ENCODE measurements around the gene EIF3A. TPM values are rescaled to one million over a fixed set of nuclear protein-coding genes. Genes with fewer than 3 reads are reported as not detected.

EIF3A gene
- total and polyA plus RNA-seq, 7 experiments from 2014 or later: 40.5 to 137 (median 90.9) TPM

DNA sequence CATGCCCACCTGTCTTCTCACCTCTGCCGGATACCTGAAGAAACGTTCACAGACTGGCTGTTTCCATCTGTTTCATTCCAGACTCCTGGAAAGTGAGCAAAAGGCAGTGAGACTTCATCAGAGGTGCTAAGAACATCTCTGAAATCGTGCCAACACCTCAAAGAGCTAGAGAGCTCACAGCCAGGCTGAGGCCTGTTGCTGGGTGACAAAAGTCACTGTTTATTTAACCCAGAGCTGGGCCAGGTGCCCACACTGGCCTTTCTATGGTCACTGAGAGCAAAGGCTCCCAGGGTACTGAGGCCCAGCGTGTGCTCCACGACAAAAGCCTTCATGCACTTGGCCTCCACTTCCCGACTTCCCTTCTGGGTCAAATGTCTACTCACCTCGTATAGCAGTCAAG lies 54.8 kb downstream of the EIF3A start:
- Histone ChIP-seq H3K27ac (ENCODE audit: low read depth, low read length) (no peak overlapping the region), H3K36me3 (ENCODE audit: control insufficient read depth in 2 of 3, insufficient read depth in 3 of 3, low read length in 3 of 3) (no peaks in the 10 kb centered on the region), H3K4me1 (ENCODE audit: control insufficient read depth in 2 of 2, insufficient read depth in 2 of 2, low read length in 2 of 2) (no peaks in the 10 kb centered on the region), H3K9me3 (ENCODE audit: control insufficient read depth in 2 of 3, low read length in 3 of 3) (no peaks in the 10 kb centered on the region), H3K27me3 (ENCODE audit: control insufficient read depth in 2 of 2, insufficient read depth in 2 of 2, low read length in 2 of 2) (no peaks in the 10 kb centered on the region), H3K4me3 (ENCODE audit: low read length) (no peak overlapping the region)
- Mint-ChIP-seq H3K4me1 (peaks cover 0 to 8% (median 5%) of the 10 kb centered on the region in 7 donors), H3K4me3 (no peak overlapping the region), H3K27ac (no peak overlapping the region), H3K27me3 (peaks cover 0 to 18% (median 0%) of the 10 kb centered on the region in 5 donors), H3K36me3 (no peaks in the 10 kb centered on the region), H3K9me3 (peaks cover 0 to 1% (median 0%) of the 10 kb centered on the region in 11 donors)
- POLR2A ChIA-PET: no interaction called here
- CTCF ChIA-PET: no interaction called here
- ATAC-seq: no peak
- no peak for DNase-seq
- intact Hi-C loops (cut with micrococcal nuclease): loop anchor here in 1 of 2 donors (5.0 kb wide), 1 partner anchor 458 kb away; no protein-coding TSS in a partner anchor

DNA sequence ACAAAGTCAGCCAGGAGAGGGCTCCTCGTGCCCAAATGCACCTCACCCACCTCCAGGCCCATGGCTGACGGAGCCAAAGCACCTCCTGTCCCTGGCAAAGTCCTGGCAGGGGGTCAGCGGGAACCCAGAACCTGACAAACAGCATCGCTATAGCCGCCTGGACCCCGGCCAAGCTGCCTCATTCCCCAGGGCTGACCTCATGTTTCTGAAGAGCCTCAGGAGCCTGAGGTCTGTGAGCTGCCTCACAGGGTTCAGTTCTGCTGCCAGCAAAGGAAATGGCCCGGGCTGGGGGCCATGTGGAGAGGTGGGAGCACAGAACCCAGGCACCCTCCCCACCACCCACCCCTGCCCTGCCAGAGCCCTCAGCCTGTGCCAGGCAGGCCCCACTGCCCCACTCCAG lies 55.3 kb downstream of the EIF3A start:
- peaks cover 0 to 6% (median 5%) of the 10 kb centered on the region in 7 donors for H3K4me1 Mint-ChIP-seq
- no peak for DNase-seq
- no peaks in the 10 kb centered on the region for H3K27me3 ChIP-seq (ENCODE audit: control insufficient read depth in 2 of 2, insufficient read depth in 2 of 2, low read length in 2 of 2)
- peaks cover 0 to 22% (median 0%) of the 10 kb centered on the region in 5 donors for H3K27me3 Mint-ChIP-seq
- no peaks in the 10 kb centered on the region for H3K36me3 ChIP-seq (ENCODE audit: control insufficient read depth in 2 of 3, insufficient read depth in 3 of 3, low read length in 3 of 3)
- intact Hi-C loops (cut with micrococcal nuclease): loop anchor here in 1 of 2 donors (5.0 kb wide), 1 partner anchor 458 kb away; no protein-coding TSS in a partner anchor
- no peak overlapping the region for H3K4me3 ChIP-seq (ENCODE audit: low read length)
- CTCF ChIA-PET: no interaction called here
- no peak overlapping the region for H3K27ac Mint-ChIP-seq
- peaks cover 0 to 1% (median 0%) of the 10 kb centered on the region in 11 donors for H3K9me3 Mint-ChIP-seq
- no peaks in the 10 kb centered on the region for H3K9me3 ChIP-seq (ENCODE audit: control insufficient read depth in 2 of 3, low read length in 3 of 3)
- H3K27ac ChIP-seq (ENCODE audit: low read depth, low read length): no peak overlapping the region
- no peak for ATAC-seq
- POLR2A ChIA-PET: no interaction called here
- H3K4me1 ChIP-seq (ENCODE audit: control insufficient read depth in 2 of 2, insufficient read depth in 2 of 2, low read length in 2 of 2): no peaks in the 10 kb centered on the region
- no peak overlapping the region for H3K4me3 Mint-ChIP-seq
- no peaks in the 10 kb centered on the region for H3K36me3 Mint-ChIP-seq

DNA sequence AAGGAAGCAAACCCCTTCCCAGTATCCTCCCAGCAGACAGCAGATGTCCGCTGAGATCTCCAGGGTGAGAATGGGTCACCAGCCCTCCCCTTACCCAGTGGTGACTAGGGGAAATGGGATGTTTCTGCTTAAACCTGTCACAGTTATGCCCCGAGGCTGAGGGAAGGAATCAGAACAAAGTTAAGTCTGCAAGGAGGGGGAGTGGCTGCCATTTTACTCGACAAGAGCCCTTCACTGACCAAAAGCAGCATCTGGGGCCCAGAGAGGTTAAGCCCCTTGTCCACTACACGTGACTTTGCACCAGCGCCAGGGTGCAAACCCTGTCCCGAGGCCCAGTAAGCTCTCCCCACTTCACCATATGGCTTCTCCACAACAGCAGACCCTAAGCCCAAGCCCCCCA lies 55.7 kb downstream of the EIF3A start:
- H3K27ac Mint-ChIP-seq: no peak overlapping the region

DNA sequence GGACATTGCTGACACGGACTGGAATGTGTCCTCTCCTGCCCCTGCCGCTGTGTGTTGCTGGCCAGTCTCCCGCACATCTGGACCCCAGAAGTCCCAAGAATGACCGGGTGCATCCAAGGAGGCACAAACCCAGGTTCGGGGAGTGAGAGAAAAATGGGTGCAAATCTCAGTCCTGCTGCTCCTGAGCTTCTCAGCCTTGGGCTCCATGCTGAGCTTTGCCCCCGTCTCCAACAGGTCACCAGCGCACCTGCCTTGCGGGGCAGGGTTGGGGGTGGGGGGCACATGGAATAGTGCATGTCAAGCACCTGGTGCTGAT lies 57.1 kb downstream of the EIF3A start:
- Histone ChIP-seq H3K27ac (ENCODE audit: low read depth, low read length) (no peak overlapping the region), H3K27me3 (ENCODE audit: control insufficient read depth in 2 of 2, insufficient read depth in 2 of 2, low read length in 2 of 2) (no peaks in the 10 kb centered on the region), H3K4me1 (ENCODE audit: control insufficient read depth in 2 of 2, insufficient read depth in 2 of 2, low read length in 2 of 2) (no peaks in the 10 kb centered on the region), H3K4me3 (ENCODE audit: low read length) (no peak overlapping the region), H3K9me3 (ENCODE audit: control insufficient read depth in 2 of 3, low read length in 3 of 3) (no peaks in the 10 kb centered on the region), H3K36me3 (ENCODE audit: control insufficient read depth in 2 of 3, insufficient read depth in 3 of 3, low read length in 3 of 3) (no peaks in the 10 kb centered on the region)
- H3K27me3 Mint-ChIP-seq: peaks cover 0 to 25% (median 0%) of the 10 kb centered on the region in 5 donors
- peaks cover 0 to 6% (median 3%) of the 10 kb centered on the region in 7 donors for H3K4me1 Mint-ChIP-seq
- intact Hi-C loops (cut with micrococcal nuclease): no loop called here
- no peak for DNase-seq
- no peak overlapping the region for H3K27ac Mint-ChIP-seq
- H3K4me3 Mint-ChIP-seq: no peak overlapping the region
- ATAC-seq: no peak
- ChIA-PET CTCF (no interaction called here), POLR2A (no interaction called here)
- H3K36me3 Mint-ChIP-seq: no peaks in the 10 kb centered on the region
- peaks cover 0 to 3% (median 0%) of the 10 kb centered on the region in 11 donors for H3K9me3 Mint-ChIP-seq

More for the DNA sequence above, 55.7 kb downstream of the EIF3A start:
- no peak overlapping the region for H3K4me3 ChIP-seq (ENCODE audit: low read length)
- CTCF ChIA-PET: no interaction called here
- no peak overlapping the region for H3K4me3 Mint-ChIP-seq
- intact Hi-C loops (cut with micrococcal nuclease): loop anchor here in 1 of 2 donors (5.0 kb wide), 1 partner anchor 458 kb away; no protein-coding TSS in a partner anchor
- H3K4me1 ChIP-seq (ENCODE audit: control insufficient read depth in 2 of 2, insufficient read depth in 2 of 2, low read length in 2 of 2): no peaks in the 10 kb centered on the region
- no peaks in the 10 kb centered on the region for H3K36me3 ChIP-seq (ENCODE audit: control insufficient read depth in 2 of 3, insufficient read depth in 3 of 3, low read length in 3 of 3)
- no peak for ATAC-seq
- H3K27ac ChIP-seq (ENCODE audit: low read depth, low read length): no peak overlapping the region
- no peak for DNase-seq
- no peaks in the 10 kb centered on the region for H3K27me3 ChIP-seq (ENCODE audit: control insufficient read depth in 2 of 2, insufficient read depth in 2 of 2, low read length in 2 of 2)
- POLR2A ChIA-PET: no interaction called here
- H3K36me3 Mint-ChIP-seq: no peaks in the 10 kb centered on the region
- H3K4me1 Mint-ChIP-seq: peaks cover 0 to 6% (median 5%) of the 10 kb centered on the region in 7 donors
- H3K27me3 Mint-ChIP-seq: peaks cover 0 to 22% (median 0%) of the 10 kb centered on the region in 5 donors
- H3K9me3 ChIP-seq (ENCODE audit: control insufficient read depth in 2 of 3, low read length in 3 of 3): no peaks in the 10 kb centered on the region
- peaks cover 0 to 1% (median 0%) of the 10 kb centered on the region in 11 donors for H3K9me3 Mint-ChIP-seq

DNA sequence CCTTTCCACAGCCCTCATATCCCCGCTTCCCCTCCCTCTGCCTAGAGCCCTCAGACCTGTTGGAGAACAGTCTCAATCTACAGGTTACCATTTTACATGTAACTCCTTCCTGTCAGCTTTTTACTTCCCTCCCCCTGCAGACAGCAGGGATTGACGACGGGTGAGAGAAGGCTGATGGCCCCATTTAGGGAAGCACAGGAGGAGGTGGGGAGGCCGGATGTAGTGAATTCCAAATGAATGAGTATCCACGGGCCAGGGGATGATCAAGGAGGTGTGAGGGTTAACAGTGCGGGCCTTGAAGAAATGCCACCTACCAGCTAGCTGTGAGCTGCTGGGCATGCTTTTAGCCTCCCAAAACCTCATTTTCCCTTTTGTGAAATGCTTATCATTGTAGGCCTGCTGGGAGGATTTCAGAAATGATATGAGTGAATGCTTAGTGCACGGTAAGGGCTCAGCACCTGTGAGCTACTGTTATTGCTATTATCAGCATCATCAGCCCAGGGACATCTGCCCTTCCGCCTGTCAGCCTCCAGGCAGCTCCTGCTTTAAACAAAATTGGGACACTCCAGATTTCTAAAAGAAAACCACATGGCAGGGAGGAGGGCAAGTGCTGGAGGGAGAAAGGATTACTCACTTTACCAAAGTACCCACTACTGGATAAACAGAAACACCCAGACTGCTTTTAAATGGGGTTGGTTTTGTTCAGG lies 57.6 kb downstream of the EIF3A start:
- Mint-ChIP-seq H3K27me3 (peaks cover 0 to 23% (median 0%) of the 10 kb centered on the region in 5 donors), H3K36me3 (no peaks in the 10 kb centered on the region), H3K4me1 (peaks cover 0 to under 1% (median 0%) of the 10 kb centered on the region in 7 donors), H3K27ac (no peak overlapping the region), H3K4me3 (no peak overlapping the region), H3K9me3 (peaks cover 0 to 3% (median 0%) of the 10 kb centered on the region in 11 donors)
- CTCF ChIA-PET: no interaction called here
- Histone ChIP-seq H3K4me1 (ENCODE audit: control insufficient read depth in 2 of 2, insufficient read depth in 2 of 2, low read length in 2 of 2) (no peaks in the 10 kb centered on the region), H3K36me3 (ENCODE audit: control insufficient read depth in 2 of 3, insufficient read depth in 3 of 3, low read length in 3 of 3) (no peaks in the 10 kb centered on the region), H3K27ac (ENCODE audit: low read depth, low read length) (no peak overlapping the region), H3K4me3 (ENCODE audit: low read length) (no peak overlapping the region), H3K9me3 (ENCODE audit: control insufficient read depth in 2 of 3, low read length in 3 of 3) (no peaks in the 10 kb centered on the region), H3K27me3 (ENCODE audit: control insufficient read depth in 2 of 2, insufficient read depth in 2 of 2, low read length in 2 of 2) (no peaks in the 10 kb centered on the region)
- intact Hi-C loops (cut with micrococcal nuclease): no loop called here
- no peak for ATAC-seq
- POLR2A ChIA-PET: no interaction called here
- DNase-seq: no peak

DNA sequence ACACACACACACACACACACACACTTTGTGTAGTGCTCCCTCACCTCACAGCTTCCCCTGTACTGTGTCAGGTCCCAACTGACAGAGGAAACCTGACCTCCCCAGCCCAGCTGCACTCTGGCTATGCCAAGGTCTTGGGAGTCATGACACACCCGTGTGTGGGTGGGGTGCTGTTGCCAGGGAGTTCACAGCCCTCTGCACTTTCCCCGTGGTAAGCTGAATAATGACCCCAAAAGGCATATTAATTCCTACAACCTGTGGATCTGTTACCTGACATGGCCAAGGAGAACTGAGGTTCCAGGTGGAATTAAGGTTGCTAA lies 60.0 kb downstream of the EIF3A start:
- ATAC-seq: no peak
- H3K36me3 Mint-ChIP-seq: no peaks in the 10 kb centered on the region
- H3K27ac ChIP-seq (ENCODE audit: low read depth, low read length): no peak overlapping the region
- DNase-seq: no peak
- no peaks in the 10 kb centered on the region for H3K4me1 Mint-ChIP-seq
- H3K27me3 Mint-ChIP-seq: peaks cover 0 to 26% (median 0%) of the 10 kb centered on the region in 5 donors
- H3K4me3 Mint-ChIP-seq: no peak overlapping the region
- H3K27ac Mint-ChIP-seq: no peak overlapping the region
- no peaks in the 10 kb centered on the region for H3K9me3 ChIP-seq (ENCODE audit: control insufficient read depth in 2 of 3, low read length in 3 of 3)
- intact Hi-C loops (cut with micrococcal nuclease): no loop called here
- H3K4me1 ChIP-seq (ENCODE audit: control insufficient read depth in 2 of 2, insufficient read depth in 2 of 2, low read length in 2 of 2): no peaks in the 10 kb centered on the region
- H3K27me3 ChIP-seq (ENCODE audit: control insufficient read depth in 2 of 2, insufficient read depth in 2 of 2, low read length in 2 of 2): no peaks in the 10 kb centered on the region
- ChIA-PET CTCF (interaction anchor here (0.8 kb wide), 1 partner anchor 19 kb away, joined by 3 read pairs; no protein-coding TSS in a partner anchor), POLR2A (no interaction called here)
- H3K36me3 ChIP-seq (ENCODE audit: control insufficient read depth in 2 of 3, insufficient read depth in 3 of 3, low read length in 3 of 3): no peaks in the 10 kb centered on the region
- peaks cover 0 to 3% (median 0%) of the 10 kb centered on the region in 11 donors for H3K9me3 Mint-ChIP-seq
- H3K4me3 ChIP-seq (ENCODE audit: low read length): no peak overlapping the region

DNA sequence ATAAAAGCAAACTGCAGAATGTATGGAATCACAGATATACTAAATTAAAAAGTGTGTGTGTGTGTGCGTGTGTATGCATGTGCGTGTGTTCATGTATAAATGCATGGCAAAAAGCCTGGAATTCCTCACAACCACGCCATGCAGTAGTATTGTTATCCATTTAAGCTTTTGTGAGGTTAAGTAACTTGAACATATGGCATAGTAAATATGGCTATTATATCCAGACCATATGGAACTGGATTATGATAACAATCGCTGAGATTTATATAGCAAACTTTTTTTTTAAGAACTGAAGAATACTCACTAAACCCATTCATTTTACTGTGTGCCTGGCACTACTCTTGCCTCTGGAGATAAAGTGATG lies 73.4 kb downstream of the EIF3A start:
- Histone ChIP-seq H3K27ac (ENCODE audit: low read depth, low read length) (no peak overlapping the region), H3K9me3 (ENCODE audit: control insufficient read depth in 2 of 3, low read length in 3 of 3) (no peaks in the 10 kb centered on the region), H3K4me3 (ENCODE audit: low read length) (no peak overlapping the region), H3K36me3 (ENCODE audit: control insufficient read depth in 2 of 3, insufficient read depth in 3 of 3, low read length in 3 of 3) (no peaks in the 10 kb centered on the region), H3K4me1 (ENCODE audit: control insufficient read depth in 2 of 2, insufficient read depth in 2 of 2, low read length in 2 of 2) (no peaks in the 10 kb centered on the region), H3K27me3 (ENCODE audit: control insufficient read depth in 2 of 2, insufficient read depth in 2 of 2, low read length in 2 of 2) (no peaks in the 10 kb centered on the region)
- intact Hi-C loops (cut with micrococcal nuclease): no loop called here
- POLR2A ChIA-PET: no interaction called here
- no peak for DNase-seq
- peaks cover 7 to 20% (median 13%) of the 10 kb centered on the region in 5 donors for H3K27me3 Mint-ChIP-seq
- H3K27ac Mint-ChIP-seq: no peak overlapping the region
- H3K4me3 Mint-ChIP-seq: no peak overlapping the region
- CTCF ChIA-PET: no interaction called here
- H3K36me3 Mint-ChIP-seq: no peaks in the 10 kb centered on the region
- no peaks in the 10 kb centered on the region for H3K4me1 Mint-ChIP-seq
- H3K9me3 Mint-ChIP-seq: no peaks in the 10 kb centered on the region
- no peak for ATAC-seq
